ENCODE measurements around the gene TRIP4. TPM values are rescaled to one million over a fixed set of nuclear protein-coding genes. Genes with fewer than 3 reads are reported as not detected.

TRIP4 gene
- total and polyA plus RNA-seq, 2 of the 8 experiments (the other 6 are each of a cell fraction or from before 2014, with no cell fraction given) = 6.2 to 18.9 TPM

DNA sequence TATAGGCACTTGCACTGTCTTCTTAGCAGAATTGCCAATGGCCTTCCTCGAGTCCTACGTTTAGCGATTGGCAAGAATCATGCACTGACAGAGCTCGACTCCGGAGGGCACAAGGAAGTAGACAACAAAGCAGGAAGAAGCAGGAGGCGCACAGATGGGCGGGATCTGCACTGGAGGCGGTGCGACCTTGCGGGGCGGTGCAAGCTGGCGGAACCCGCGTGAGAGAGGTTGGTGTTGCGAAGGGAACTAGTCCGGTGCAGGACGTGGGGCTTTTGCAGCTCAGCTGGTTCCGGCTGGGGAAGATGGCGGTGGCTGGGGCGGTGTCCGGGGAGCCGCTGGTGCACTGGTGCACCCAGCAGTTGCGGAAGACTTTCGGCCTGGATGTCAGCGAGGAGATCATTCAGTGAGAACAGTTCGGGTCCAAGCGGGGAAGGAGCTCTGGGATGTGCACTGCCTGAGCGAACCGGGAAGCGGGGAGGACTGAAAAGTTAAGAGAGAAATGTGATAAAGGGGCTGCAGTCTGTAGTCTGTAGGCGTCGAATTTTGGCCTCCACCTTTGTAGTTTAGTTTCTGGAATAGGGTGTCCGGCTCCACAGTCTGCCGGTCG is at the start of gene TRIP4 (continued):
- no peak for TF ChIP-seq CBX5 (IDR thresholded peaks at IDR 0.05; ENCODE audit: low read depth, low read length)
- TF ChIP-seq POU5F1 (IDR thresholded peaks at IDR 0.05; ENCODE audit: low read depth, low read length) = no peak
- no peak for TF ChIP-seq SP2 (IDR thresholded peaks at IDR 0.05; ENCODE audit: low read length)
- TF ChIP-seq, protein P1, sequence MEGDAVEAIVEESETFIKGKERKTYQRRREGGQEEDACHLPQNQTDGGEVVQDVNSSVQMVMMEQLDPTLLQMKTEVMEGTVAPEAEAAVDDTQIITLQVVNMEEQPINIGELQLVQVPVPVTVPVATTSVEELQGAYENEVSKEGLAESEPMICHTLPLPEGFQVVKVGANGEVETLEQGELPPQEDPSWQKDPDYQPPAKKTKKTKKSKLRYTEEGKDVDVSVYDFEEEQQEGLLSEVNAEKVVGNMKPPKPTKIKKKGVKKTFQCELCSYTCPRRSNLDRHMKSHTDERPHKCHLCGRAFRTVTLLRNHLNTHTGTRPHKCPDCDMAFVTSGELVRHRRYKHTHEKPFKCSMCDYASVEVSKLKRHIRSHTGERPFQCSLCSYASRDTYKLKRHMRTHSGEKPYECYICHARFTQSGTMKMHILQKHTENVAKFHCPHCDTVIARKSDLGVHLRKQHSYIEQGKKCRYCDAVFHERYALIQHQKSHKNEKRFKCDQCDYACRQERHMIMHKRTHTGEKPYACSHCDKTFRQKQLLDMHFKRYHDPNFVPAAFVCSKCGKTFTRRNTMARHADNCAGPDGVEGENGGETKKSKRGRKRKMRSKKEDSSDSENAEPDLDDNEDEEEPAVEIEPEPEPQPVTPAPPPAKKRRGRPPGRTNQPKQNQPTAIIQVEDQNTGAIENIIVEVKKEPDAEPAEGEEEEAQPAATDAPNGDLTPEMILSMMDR (IDR thresholded peaks at IDR 0.05; ENCODE audit: control extremely low read depth in 1 of 3, insufficient read depth in 1 of 3, low read depth in 1 of 3, low read length in 3 of 3) = no peak
- peak; percentile 76 for TF ChIP-seq GTF2F1 (IDR thresholded peaks at IDR 0.05; ENCODE audit: borderline replicate concordance, low read depth, low read length)
- peak; percentile 51 for TF ChIP-seq USF2 (IDR thresholded peaks at IDR 0.05; ENCODE audit: low read length)
- peak; percentile 77 for TF ChIP-seq CTBP2 (IDR thresholded peaks at IDR 0.05; ENCODE audit: borderline replicate concordance, insufficient read depth, insufficient read length, low read length)
- no peak for TF ChIP-seq EZH2 (IDR thresholded peaks at IDR 0.05; ENCODE audit: low read depth, low read length, severe bottlenecking)
- TF ChIP-seq HDAC6 (IDR thresholded peaks at IDR 0.05; ENCODE audit: low read depth, low read length) = no peak
- no peak for TF ChIP-seq BCL11A (IDR thresholded peaks at IDR 0.05; ENCODE audit: low read depth in 2 of 2, low read length in 2 of 2)
- no peak for TF ChIP-seq RFX5 (IDR thresholded peaks at IDR 0.05; ENCODE audit: borderline replicate concordance, low read depth, low read length)
- TF ChIP-seq SP1 (IDR thresholded peaks at IDR 0.05; ENCODE audit: low read depth, low read length) = peak; percentile 89
- peak; percentile 96 for TF ChIP-seq TBP (IDR thresholded peaks at IDR 0.05; ENCODE audit: low read depth, low read length)
- peak; percentile 19 for TF ChIP-seq KDM4A (IDR thresholded peaks at IDR 0.05; ENCODE audit: low read depth, low read length, severe bottlenecking)
- no peak for TF ChIP-seq FOSL1 (IDR thresholded peaks at IDR 0.05; ENCODE audit: insufficient read depth, low read depth, low read length)
- TF ChIP-seq NANOG (IDR thresholded peaks at IDR 0.05; ENCODE audit: insufficient read depth, low read depth, low read length, poor library complexity, severe bottlenecking) = no peak
- peak; percentile 78; the same call in 1 of the 2 replicates for TF ChIP-seq SP4 (IDR thresholded peaks at IDR 0.05; ENCODE audit: low read length)
- peak; percentile 97 for TF ChIP-seq GABPA (IDR thresholded peaks at IDR 0.05; ENCODE audit: borderline replicate concordance, insufficient read depth, low read length)
